HepG2 (cell line): ENCODE measurements around the gene CERS1.

Experiments used
- CHD2 ChIP-seq: IDR thresholded peaks from 2 replicates; pipeline ENCODE4 v1.6.1; 2011; ENCODE audit warnings: low read depth, low read length, improper control_type of control experiment
- CTCF ChIP-seq: sonication (generic); formaldehyde crosslinking; IDR thresholded peaks from 2 replicates; pipeline ENCODE4 v1.5.0; 2020; ENCODE audit warnings: mild to moderate bottlenecking, missing genetic modification reagents, moderate library complexity
- MAZ ChIP-seq, 2 experiments: sonication (generic) in 1 of 2; formaldehyde crosslinking in 1 of 2; IDR thresholded peaks; 2 replicates each; pipeline versions ENCODE4 v1.5.0 to v1.6.1; 2012 to 2020; ENCODE audit warnings: low read depth in 2 of 2, mild to moderate bottlenecking in 2 of 2, borderline replicate concordance in 1 of 2, improper control_type of control experiment in 1 of 2, low read length in 1 of 2, missing genetic modification reagents in 1 of 2, moderate library complexity in 1 of 2
- MED8 ChIP-seq: sonication (generic); formaldehyde crosslinking; IDR thresholded peaks from 2 replicates; pipeline ENCODE4 v1.8.1; 2023; ENCODE audit warnings: mild to moderate bottlenecking, missing genetic modification reagents; ENCODE audit not compliant: insufficient replicate concordance
- NCOA2 ChIP-seq: sonication (generic); formaldehyde crosslinking; IDR thresholded peaks from 2 replicates; pipeline ENCODE4 v1.8.0; 2022; ENCODE audit warnings: inconsistent platforms
- NFE2L1 ChIP-seq: sonication (generic); formaldehyde crosslinking; IDR thresholded peaks from 2 replicates; pipeline ENCODE4 v1.4.0; 2020; ENCODE audit warnings: missing genetic modification reagents, mild to moderate bottlenecking, borderline replicate concordance
- NONO ChIP-seq, 2 experiments: fragments of 450-650 bp in 1 of 2; sonication (generic) in 1 of 2; formaldehyde crosslinking in 1 of 2; IDR thresholded peaks in 1 of 2; conservative IDR thresholded peaks in 1 of 2; 2 replicates each; pipeline versions ENCODE4 v1.6.1 to v1.8.0; 2017 to 2022; ENCODE audit warnings: mild to moderate bottlenecking in 1 of 2, missing genetic modification reagents in 1 of 2, moderate library complexity in 1 of 2
- SP1 ChIP-seq, 2 experiments: fragments of 450-650 bp in 1 of 2; sonication (generic) in 1 of 2; formaldehyde crosslinking in 1 of 2; IDR thresholded peaks; 2 replicates each; pipeline versions ENCODE4 v1.4.0 to v1.6.1; 2016 to 2020; ENCODE audit warnings: missing genetic modification reagents in 1 of 2
- ZNF503 ChIP-seq: sonication (generic); formaldehyde crosslinking; IDR thresholded peaks from 2 replicates; pipeline ENCODE4 v1.4.0; 2020; ENCODE audit warnings: missing genetic modification reagents
- ZNF644 ChIP-seq: IDR thresholded peaks from 2 replicates; pipeline ENCODE4 v1.6.1; 2016; ENCODE audit warnings: low read depth

GRCh38 chr19:18933297-18933696 is 37.3 kb upstream of the CERS1 start:
- TF ChIP-seq SP1 (IDR thresholded peaks at IDR 0.05) = no peak
- TF ChIP-seq SP1 (CRISPR knock-in tag; IDR thresholded peaks at IDR 0.05) = no peak
- TF ChIP-seq NFE2L1 (CRISPR knock-in tag) = no peak
- TF ChIP-seq MED8 = no peak
- no peak for TF ChIP-seq ZNF644
- TF ChIP-seq ZNF503 = no peak
- no peak for TF ChIP-seq CHD2
- no peak for TF ChIP-seq NONO (IDR thresholded peaks at IDR 0.05)
- TF ChIP-seq NONO (CRISPR knock-in tag; conservative IDR thresholded peaks at IDR 0.05) = no peak
- no peak for TF ChIP-seq CTCF (CRISPR knock-in tag)
- no peak for TF ChIP-seq MAZ (IDR thresholded peaks at IDR 0.05; ENCODE audit: borderline replicate concordance, low read depth, low read length)
- no peak for TF ChIP-seq MAZ (CRISPR knock-in tag; IDR thresholded peaks at IDR 0.05; ENCODE audit: low read depth)
- TF ChIP-seq NCOA2 (CRISPR knock-in tag) = no peak
